Measurements from ENCODE around the gene ANKZF1.

- TF ChIP-seq CTCF (IDR thresholded peaks at IDR 0.05) = no peak
- TF ChIP-seq EZH2 (IDR thresholded peaks at IDR 0.05) = no peak
Measured at GRCh38 chr2:219221957-219222518, 7.6 kb upstream of the ANKZF1 start.
